ENCODE results near the gene UCKL1. TPM values are rescaled to one million over a fixed set of nuclear protein-coding genes. Genes with fewer than 3 reads are reported as not detected.
"Not testable (repeated sequence)": the region's sequence is repeated elsewhere in the genome, so short reads cannot be mapped to it uniquely, and the experiment has no call there.

Gene UCKL1
- total RNA-seq, 3 donors from 2014 or later: 24.2 to 44.9 (median 36.3) TPM

DNA sequence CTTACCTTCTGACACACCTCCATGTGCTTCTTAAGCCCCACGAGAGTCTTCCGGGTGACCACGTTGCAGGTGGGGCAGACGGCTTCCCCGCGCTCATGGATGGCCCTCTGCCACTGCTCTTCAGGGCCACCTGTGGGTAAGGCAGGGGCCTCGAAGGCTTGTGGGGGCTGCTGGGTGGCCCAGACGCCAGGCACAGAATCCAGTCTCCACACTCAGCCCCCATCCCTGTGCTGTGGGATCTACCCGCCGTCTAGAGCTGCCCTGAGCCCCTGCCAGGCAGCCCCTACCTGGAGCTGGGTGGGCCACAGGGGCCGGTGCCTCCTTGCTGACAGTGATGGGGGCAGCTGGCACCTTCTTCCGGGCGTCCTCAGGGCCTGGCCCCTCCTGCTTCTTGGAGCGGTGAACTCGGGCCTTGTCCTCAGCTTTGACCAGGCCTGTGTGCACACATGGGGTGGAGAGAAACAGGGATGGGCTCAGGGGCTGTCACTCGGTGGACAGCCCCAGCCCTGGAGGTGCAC is 7.6 kb upstream of the UCKL1 start:
- Histone ChIP-seq H3K36me3 (peaks cover 8% of the 10 kb centered on the region), H3K27me3 (no peaks in the 10 kb centered on the region), H3K27ac (no peak overlapping the region), H3K4me1 (peaks cover 0 to 8% of the 10 kb centered on the region in 2 donors), H3K4me3 (no peak overlapping the region), H3K9me3 (peaks cover 0 to 15% of the 10 kb centered on the region in 2 donors)
- TF ChIP-seq, protein P1, sequence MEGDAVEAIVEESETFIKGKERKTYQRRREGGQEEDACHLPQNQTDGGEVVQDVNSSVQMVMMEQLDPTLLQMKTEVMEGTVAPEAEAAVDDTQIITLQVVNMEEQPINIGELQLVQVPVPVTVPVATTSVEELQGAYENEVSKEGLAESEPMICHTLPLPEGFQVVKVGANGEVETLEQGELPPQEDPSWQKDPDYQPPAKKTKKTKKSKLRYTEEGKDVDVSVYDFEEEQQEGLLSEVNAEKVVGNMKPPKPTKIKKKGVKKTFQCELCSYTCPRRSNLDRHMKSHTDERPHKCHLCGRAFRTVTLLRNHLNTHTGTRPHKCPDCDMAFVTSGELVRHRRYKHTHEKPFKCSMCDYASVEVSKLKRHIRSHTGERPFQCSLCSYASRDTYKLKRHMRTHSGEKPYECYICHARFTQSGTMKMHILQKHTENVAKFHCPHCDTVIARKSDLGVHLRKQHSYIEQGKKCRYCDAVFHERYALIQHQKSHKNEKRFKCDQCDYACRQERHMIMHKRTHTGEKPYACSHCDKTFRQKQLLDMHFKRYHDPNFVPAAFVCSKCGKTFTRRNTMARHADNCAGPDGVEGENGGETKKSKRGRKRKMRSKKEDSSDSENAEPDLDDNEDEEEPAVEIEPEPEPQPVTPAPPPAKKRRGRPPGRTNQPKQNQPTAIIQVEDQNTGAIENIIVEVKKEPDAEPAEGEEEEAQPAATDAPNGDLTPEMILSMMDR (IDR thresholded peaks at IDR 0.05): no peak
- TF ChIP-seq POLR2A (IDR thresholded peaks at IDR 0.05) (no peak), POLR2AphosphoS5 (IDR thresholded peaks at IDR 0.05) (no peak)
- intact Hi-C loops (cut with DNase I; ENCODE audit: low total_unique reads): no loop called here
- DNase-seq (ENCODE audit: low spot score in 2 of 2): no peak

DNA sequence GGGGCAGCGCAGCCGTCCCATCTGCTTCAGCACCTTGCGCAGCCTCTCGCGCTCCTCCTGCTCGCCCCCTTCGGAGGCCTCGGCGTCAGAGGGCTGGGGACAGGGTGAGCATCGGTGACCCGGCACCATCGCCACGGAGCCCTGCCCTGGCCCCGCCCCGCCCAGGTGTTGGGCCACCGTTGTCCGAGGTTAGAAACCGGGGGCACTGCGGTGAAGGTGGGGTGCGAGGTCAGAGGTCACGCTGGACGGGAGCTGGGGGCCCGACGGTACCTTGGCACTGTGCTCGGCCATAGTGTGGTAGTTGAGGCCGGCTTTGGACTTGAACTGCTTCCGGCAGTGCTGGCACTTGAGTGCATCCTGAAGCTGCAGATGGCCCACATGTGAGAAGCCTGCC is 7.1 kb upstream of the UCKL1 start:
- intact Hi-C loops (cut with DNase I; ENCODE audit: low total_unique reads): no loop called here
- Histone ChIP-seq H3K36me3 (peaks cover 8% of the 10 kb centered on the region), H3K27me3 (no peaks in the 10 kb centered on the region), H3K9me3 (peaks cover 0 to 15% of the 10 kb centered on the region in 2 donors), H3K27ac (no peak overlapping the region), H3K4me1 (peaks cover 0 to 3% of the 10 kb centered on the region in 2 donors), H3K4me3 (no peak overlapping the region)
- TF ChIP-seq POLR2AphosphoS5 (IDR thresholded peaks at IDR 0.05) (no peak), POLR2A (IDR thresholded peaks at IDR 0.05) (no peak)
- TF ChIP-seq, protein P1 (IDR thresholded peaks at IDR 0.05): no peak
- no peak for DNase-seq (ENCODE audit: low spot score in 2 of 2)

DNA sequence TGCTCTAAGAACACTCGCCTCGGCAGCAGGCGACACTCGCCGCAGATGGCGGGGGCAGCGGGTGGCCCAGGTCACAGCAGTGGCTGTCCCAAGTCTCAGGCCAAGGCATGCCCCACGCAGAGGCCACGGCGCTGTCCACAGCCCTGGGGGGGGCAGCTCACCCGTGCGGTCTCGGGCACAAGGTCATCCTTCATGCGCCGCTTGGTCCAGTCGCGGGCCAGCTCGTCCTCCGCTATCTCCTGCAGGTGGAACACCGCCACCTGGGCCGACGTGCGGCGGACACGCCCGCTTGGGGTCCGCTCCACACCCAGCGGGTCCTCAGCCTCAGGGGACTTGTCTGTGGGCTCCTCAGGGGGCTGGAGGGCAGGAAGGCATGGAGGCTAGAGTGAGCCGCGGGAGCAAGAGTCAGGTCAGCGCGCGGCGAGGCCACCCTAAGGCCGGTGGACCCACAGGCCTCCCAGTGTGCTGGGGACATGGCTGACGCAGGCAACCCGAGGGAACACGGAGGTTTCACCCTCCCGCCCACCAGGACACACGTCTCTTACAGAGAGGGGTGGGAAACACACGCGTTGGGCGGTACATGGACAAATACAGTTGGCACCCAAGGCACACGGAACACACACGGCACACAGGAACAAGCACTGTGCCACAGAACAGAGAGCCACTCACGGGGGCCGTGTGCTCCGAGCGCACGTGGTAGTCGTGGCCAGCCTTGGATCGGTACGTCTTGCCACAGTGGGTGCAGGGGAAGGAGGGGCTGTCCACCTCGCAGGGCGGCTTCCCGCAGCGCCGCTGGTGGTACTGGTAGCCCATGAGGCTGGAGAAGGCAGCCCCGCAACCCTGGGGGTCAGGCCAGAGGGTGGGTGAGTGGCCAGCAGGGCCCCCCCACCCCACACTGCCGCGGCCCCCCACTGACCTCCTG is 6.5 kb upstream of the UCKL1 start:
- Histone ChIP-seq H3K27me3 (no peaks in the 10 kb centered on the region), H3K36me3 (peaks cover 8% of the 10 kb centered on the region)
- no peak for DNase-seq (ENCODE audit: low spot score in 2 of 2)

DNA sequence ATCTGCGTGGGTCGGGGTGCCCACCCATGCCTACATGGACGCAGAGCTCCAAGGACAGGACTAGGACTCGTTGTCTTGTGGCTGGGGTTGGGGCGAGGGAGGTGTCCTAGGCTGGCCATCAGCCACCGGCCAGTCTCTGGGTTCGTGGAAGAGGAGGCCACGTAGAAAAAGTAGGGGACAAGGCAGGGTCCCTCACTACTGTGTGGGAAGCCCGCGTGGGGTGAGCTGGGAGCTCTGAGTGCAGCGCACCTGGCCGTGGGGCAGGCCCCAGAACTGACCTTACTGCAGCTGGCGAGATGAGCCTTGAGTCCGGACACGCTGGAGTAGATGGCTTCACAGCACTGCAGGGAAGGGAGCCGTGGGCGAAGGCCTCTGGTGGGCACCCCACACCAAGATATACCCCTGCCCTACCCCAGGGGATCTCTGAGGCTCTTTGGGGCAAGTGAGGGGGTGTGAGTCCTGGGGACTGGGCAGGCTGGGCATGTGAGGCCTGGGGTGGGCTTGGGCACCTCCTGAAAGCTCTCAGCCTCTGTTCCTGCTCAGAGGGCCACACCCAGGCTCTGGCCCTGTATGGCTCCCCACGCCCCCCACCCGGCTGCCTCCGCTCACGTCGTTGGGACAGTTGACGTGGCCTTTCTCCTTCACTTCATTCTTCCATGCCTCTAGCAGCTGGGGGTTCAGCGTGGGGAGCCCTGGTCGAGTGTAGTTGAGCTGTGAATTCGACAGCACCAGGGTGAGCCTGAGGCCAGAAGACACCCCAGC is 5.6 kb upstream of the UCKL1 start:
- DNase-seq (ENCODE audit: low spot score in 2 of 2): no peak
- Histone ChIP-seq H3K4me3 (no peak overlapping the region), H3K36me3 (peaks cover 8% of the 10 kb centered on the region), H3K27me3 (no peaks in the 10 kb centered on the region), H3K27ac (no peak overlapping the region), H3K9me3 (peaks cover 0 to 15% of the 10 kb centered on the region in 2 donors), H3K4me1 (peaks cover 6 to 11% of the 10 kb centered on the region in 2 donors)
- no peak for TF ChIP-seq POLR2AphosphoS5 (IDR thresholded peaks at IDR 0.05)
- TF ChIP-seq, protein P1 (IDR thresholded peaks at IDR 0.05): no peak
- no peak for TF ChIP-seq POLR2A (IDR thresholded peaks at IDR 0.05)
- intact Hi-C loops (cut with DNase I; ENCODE audit: low total_unique reads): no loop called here

More for the DNA sequence above, 6.5 kb upstream of the UCKL1 start:
- Histone ChIP-seq H3K4me1 (peaks cover 2 to 3% of the 10 kb centered on the region in 2 donors), H3K27ac (no peak overlapping the region), H3K4me3 (no peak overlapping the region), H3K9me3 (peaks cover 0 to 15% of the 10 kb centered on the region in 2 donors)
- TF ChIP-seq, protein P1 (IDR thresholded peaks at IDR 0.05): no peak
- intact Hi-C loops (cut with DNase I; ENCODE audit: low total_unique reads): no loop called here

DNA sequence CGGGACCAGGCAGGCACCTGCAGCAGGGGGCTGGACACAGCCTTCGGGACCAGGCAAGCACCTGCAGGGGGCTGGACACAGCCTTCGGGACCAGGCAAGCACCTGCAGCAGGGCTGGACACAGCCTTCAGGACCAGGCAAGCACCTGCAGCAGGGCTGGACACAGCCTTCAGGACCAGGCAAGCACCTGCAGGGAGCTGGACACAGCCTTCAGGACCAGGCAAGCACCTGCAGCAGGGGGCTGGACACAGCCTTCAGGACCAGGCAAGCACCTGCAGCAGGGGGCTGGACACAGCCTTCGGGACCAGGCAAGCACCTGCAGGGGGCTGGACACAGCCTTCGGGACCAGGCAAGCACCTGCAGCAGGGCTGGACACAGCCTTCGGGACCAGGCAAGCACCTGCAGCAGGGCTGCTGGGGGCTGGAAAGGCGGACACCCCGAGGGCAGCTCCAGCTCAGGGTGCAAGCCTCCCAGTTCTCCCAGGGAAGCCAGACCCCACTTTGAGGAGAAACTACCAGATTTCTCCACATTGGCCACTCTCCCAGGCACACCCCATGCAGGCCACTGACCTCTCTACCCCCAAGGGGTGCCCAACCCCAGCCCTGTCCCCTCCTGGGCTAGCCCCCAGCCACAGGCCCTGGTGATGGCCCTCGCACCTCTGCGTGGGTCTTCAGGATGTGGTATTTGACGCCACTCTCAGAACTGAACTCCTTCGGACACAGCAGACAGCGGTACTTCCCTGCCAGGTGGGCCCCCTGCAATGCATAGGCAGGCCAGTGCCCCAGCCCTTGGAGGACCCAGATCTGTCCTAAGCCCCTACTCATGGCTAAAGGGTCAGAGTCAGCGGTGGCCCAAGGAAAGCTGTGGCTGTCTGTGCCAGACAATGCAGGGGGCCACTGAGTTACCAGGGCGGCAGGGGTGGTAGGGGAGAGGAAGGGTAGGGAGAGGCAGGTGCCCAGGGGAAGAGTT is 4.7 kb upstream of the UCKL1 start:
- H3K9me3 ChIP-seq; DNase-seq (ENCODE audit: low spot score in 2 of 2); H3K36me3 ChIP-seq; intact Hi-C loops (cut with DNase I; ENCODE audit: low total_unique reads); H3K27me3 ChIP-seq; H3K27ac ChIP-seq; H3K4me3 ChIP-seq: not testable (repeated sequence)
- peaks cover 6 to 11% of the 10 kb centered on the region in 2 donors for H3K4me1 ChIP-seq
